Upper lobe of left lung (tissue), 4 donors: ENCODE results near the gene KLLN.

Experiments used
- CTCF ChIP-seq, 6 experiments: fragments of 450-650 bp in 4 of 6; fragments of 200-600 bp in 2 of 6; sonication (generic) in 2 of 6; IDR thresholded peaks; one replicate each; pipeline ENCODE4 v1.5.1; 2016 to 2019; ENCODE audit warnings: antibody characterized with exemption in 6 of 6
- POLR2A ChIP-seq, 4 donors: fragments of 450-650 bp; IDR thresholded peaks; one replicate each; pipeline ENCODE4 v1.5.1; 2016 to 2017; ENCODE audit warnings: antibody characterized with exemption in 4 of 4, mild to moderate bottlenecking in 2 of 4
- POLR2AphosphoS5 ChIP-seq, 2 donors: sonication (generic); formaldehyde crosslinking; IDR thresholded peaks; one replicate each; pipeline ENCODE4 v1.5.1; 2017; ENCODE audit warnings: antibody characterized with exemption in 2 of 2

- TF ChIP-seq CTCF (IDR thresholded peaks at IDR 0.05) = no peak
- no peak for TF ChIP-seq POLR2A (IDR thresholded peaks at IDR 0.05)
- no peak for TF ChIP-seq POLR2AphosphoS5 (IDR thresholded peaks at IDR 0.05)
These were observed 22.1 kb downstream of the KLLN start for GRCh38 chr10:87841186-87841585.
